HepG2 (cell line): ENCODE results near the gene KRT14. TPM values are rescaled to one million over a fixed set of nuclear protein-coding genes. Genes with fewer than 3 reads are reported as not detected.

Source experiments
- ATAC-seq: fragments of 200-7000 bp; cut with Tn5 transposase; 3 replicates; pipeline ENCODE4 v1.9.1; 2020; ENCODE audit warnings: mild to moderate bottlenecking, moderate library complexity
- BruUV-seq: library from RNA; stranded (reverse); fragments of 400-500 nt; replicated peaks from 2 replicates; lab custom pipeline; 2021; lab: Mats Ljungman, UMichigan
- CTCF ChIA-PET: fragments of 300-600 bp; formaldehyde crosslinking; extraction: SDS; loops from one replicate; lab custom pipeline; 2021; ENCODE audit warnings: low total read pairs, inconsistent platforms, low intra/inter-chr PET ratio; lab: Yijun Ruan, JAX
- POLR2A ChIA-PET: fragments of 350-600 bp; sonication (Branson Sonifier 250); formaldehyde crosslinking; loops from one replicate; lab custom pipeline; 2020; ENCODE audit warnings: antibody characterized with exemption, inconsistent platforms; lab: Yijun Ruan, JAX
- DNase-seq: peaks from one replicate; pipeline ENCODE4 v3.0.0-alpha.2; 2015; ENCODE audit warnings: low spot score
- FAIRE-seq: peaks from 3 replicates; lab custom pipeline; 2011; peaks lifted over from hg19 to GRCh38; lab: Jason Lieb, UNC
- H2AFZ ChIP-seq: one replicate; pipeline ENCODE4 v1.6.1; 2011; ENCODE audit warnings: low read length, inconsistent platforms
- H3K27ac ChIP-seq: fragments of 300-600 bp; 3 replicates; pipeline ENCODE4 v1.8.0; 2011; ENCODE audit warnings: mixed run types, mild to moderate bottlenecking, mixed read lengths, low read length, inconsistent platforms; ENCODE audit not compliant: insufficient read depth; ENCODE audit errors: extremely low read length
- H3K27me3 ChIP-seq, 2 experiments: fragments of 200-600 bp in 1 of 2; 2 replicates in 1 of 2; 3 replicates in 1 of 2; pipeline versions ENCODE4 v1.6.0 to v1.8.0; 2011; ENCODE audit warnings: low read length in 2 of 2, mild to moderate bottlenecking in 2 of 2, moderate library complexity in 2 of 2, inconsistent platforms in 1 of 2; ENCODE audit not compliant: insufficient read depth in 2 of 2, control insufficient read depth in 1 of 2
- H3K36me3 ChIP-seq, 2 experiments: fragments of 200-600 bp in 1 of 2; replicated peaks in 1 of 2; 2 replicates in 1 of 2; 3 replicates in 1 of 2; pipeline versions ENCODE4 v1.5.1 to v1.8.0; 2011; ENCODE audit warnings: low read length in 2 of 2, inconsistent platforms in 1 of 2; ENCODE audit not compliant: insufficient read depth in 2 of 2, control insufficient read depth in 1 of 2
- H3K4me1 ChIP-seq: 2 replicates; pipeline ENCODE4 v1.5.1; 2012; ENCODE audit warnings: low read length, inconsistent platforms; ENCODE audit not compliant: insufficient read depth
- H3K4me2 ChIP-seq: 2 replicates; pipeline ENCODE4 v1.6.0; 2011; ENCODE audit warnings: low read depth, low read length, inconsistent platforms
- H3K4me3 ChIP-seq, 3 experiments: fragments of 200-600 bp in 1 of 3; sonication (generic), shearing (Covaris generic) in 1 of 3; replicated peaks in 1 of 3; 2 replicates each; pipeline ENCODE4 v1.5.1; 2011 to 2016; ENCODE audit warnings: low read length in 3 of 3, inconsistent platforms in 2 of 3, low read depth in 2 of 3, mild to moderate bottlenecking in 2 of 3, control low read depth in 1 of 3, mixed read lengths in 1 of 3; ENCODE audit not compliant: insufficient read depth in 1 of 3
- H3K79me2 ChIP-seq: one replicate; pipeline ENCODE4 v1.6.1; 2011; ENCODE audit warnings: low read length, inconsistent platforms; ENCODE audit not compliant: insufficient read depth
- H3K9ac ChIP-seq: 2 replicates; pipeline ENCODE4 v1.6.0; 2011; ENCODE audit warnings: mild to moderate bottlenecking, low read depth, low read length, inconsistent platforms; ENCODE audit not compliant: insufficient read depth
- H3K9me3 ChIP-seq: 2 replicates; pipeline ENCODE4 v1.5.1; 2012; ENCODE audit warnings: mild to moderate bottlenecking, low read length
- H4K20me1 ChIP-seq: 2 replicates; pipeline ENCODE4 v1.6.0; 2011; ENCODE audit warnings: inconsistent platforms, mild to moderate bottlenecking, low read length, moderate library complexity; ENCODE audit not compliant: insufficient read depth
- CBX1 ChIP-seq: IDR thresholded peaks from one replicate; pipeline ENCODE4 v1.6.1; 2016; ENCODE audit warnings: antibody characterized with exemption, low read depth
- JUN ChIP-seq: sonication (generic); formaldehyde crosslinking; IDR thresholded peaks from 2 replicates; pipeline ENCODE4 v1.4.0; 2020; ENCODE audit warnings: mild to moderate bottlenecking, missing genetic modification reagents
- KDM4B ChIP-seq: sonication (generic); formaldehyde crosslinking; IDR thresholded peaks from 2 replicates; pipeline ENCODE4 v1.4.0; 2020; ENCODE audit warnings: missing genetic modification reagents
- MAFF ChIP-seq: IDR thresholded peaks from 2 replicates; pipeline ENCODE4 v1.6.1; 2011; ENCODE audit warnings: low read depth, low read length, improper control_type of control experiment
- MED1 ChIP-seq: sonication (generic); formaldehyde crosslinking; IDR thresholded peaks from 2 replicates; pipeline ENCODE4 v1.4.0; 2020; ENCODE audit warnings: missing genetic modification reagents
- TBX3 ChIP-seq: fragments of 450-650 bp; IDR thresholded peaks from 2 replicates; pipeline ENCODE4 v1.6.1; 2017; ENCODE audit warnings: antibody characterized with exemption, mild to moderate bottlenecking, inconsistent platforms, borderline replicate concordance
- ZNF253 ChIP-seq: sonication (generic); formaldehyde crosslinking; IDR thresholded peaks from 2 replicates; pipeline ENCODE4 v1.8.0; 2022; ENCODE audit warnings: mild to moderate bottlenecking, missing genetic modification reagents, borderline replicate concordance
- ZNF432 ChIP-seq: sonication (generic); formaldehyde crosslinking; IDR thresholded peaks from 2 replicates; pipeline ENCODE4 v1.5.0; 2020; ENCODE audit warnings: missing genetic modification reagents, mild to moderate bottlenecking, borderline replicate concordance
- WGBS: methylation state at CpG from one replicate; pipeline ENCODE4 v1.1.6; 2017; ENCODE audit warnings: low lambda C conversion rate; 5-methylcytosine and 5-hydroxymethylcytosine counted together
- in situ Hi-C: cut with HindIII; loops from 2 replicates; pipeline ENCODE4 v1.10.0; 2017; ENCODE audit warnings: low pct_unique_long_range_greater_than_20kb; ENCODE audit not compliant: extremely low pct_ligation_motif_present
- intact Hi-C: fragments of 100-400 bp; cut with micrococcal nuclease; formaldehyde crosslinking; loops from one replicate; pipeline ENCODE4 v1.10.0; 2022; ENCODE audit not compliant: unreplicated experiment
- polyA plus RNA-seq, 8 experiments: library from polyadenylated mRNA; depleted of rRNA in 3 of 8; stranded (reverse) in 7 of 8; unstranded in 1 of 8; fragments of >200 nt; fragmentation: Illumina TruSeq in 4 of 8; extraction: Trizol in 4 of 8; gene quantifications; 2 replicates each; pipeline versions ENCODE4 v1.2.1 to v1.2.3, GENCODE V29; 2011 to 2016; ENCODE audit warnings: low read depth in 4 of 8, missing spikeins in 1 of 8, mixed read lengths in 1 of 8; ENCODE audit not compliant: insufficient read depth in 1 of 8
- total RNA-seq, 5 experiments: library from RNA; depleted of rRNA; stranded (reverse); fragments of >200 nt; fragmentation: Illumina TruSeq; extraction: Trizol; gene quantifications; 2 replicates each; pipeline ENCODE4 v1.2.3, GENCODE V29; 2016; ENCODE audit warnings: low read depth in 1 of 5
- TF ChIP-seq, protein P1 (sequence below): sonication (generic); formaldehyde crosslinking; IDR thresholded peaks from 2 replicates; pipeline ENCODE4 v1.4.0; 2020; ENCODE audit warnings: missing genetic modification reagents, borderline replicate concordance
- TF ChIP-seq, protein P2 (sequence below), 2 experiments: sonication (generic) in 1 of 2; formaldehyde crosslinking in 1 of 2; IDR thresholded peaks; 2 replicates each; pipeline versions ENCODE4 v1.4.0 to v1.6.1; 2016 to 2020; ENCODE audit warnings: borderline replicate concordance in 1 of 2, low read depth in 1 of 2, mild to moderate bottlenecking in 1 of 2, missing genetic modification reagents in 1 of 2

KRT14 gene
- total and polyA plus RNA-seq, 2 of the 13 experiments (the other 11 are each of a cell fraction or from before 2014, with no cell fraction given), result 0.09 TPM; not detected in 1

DNA sequence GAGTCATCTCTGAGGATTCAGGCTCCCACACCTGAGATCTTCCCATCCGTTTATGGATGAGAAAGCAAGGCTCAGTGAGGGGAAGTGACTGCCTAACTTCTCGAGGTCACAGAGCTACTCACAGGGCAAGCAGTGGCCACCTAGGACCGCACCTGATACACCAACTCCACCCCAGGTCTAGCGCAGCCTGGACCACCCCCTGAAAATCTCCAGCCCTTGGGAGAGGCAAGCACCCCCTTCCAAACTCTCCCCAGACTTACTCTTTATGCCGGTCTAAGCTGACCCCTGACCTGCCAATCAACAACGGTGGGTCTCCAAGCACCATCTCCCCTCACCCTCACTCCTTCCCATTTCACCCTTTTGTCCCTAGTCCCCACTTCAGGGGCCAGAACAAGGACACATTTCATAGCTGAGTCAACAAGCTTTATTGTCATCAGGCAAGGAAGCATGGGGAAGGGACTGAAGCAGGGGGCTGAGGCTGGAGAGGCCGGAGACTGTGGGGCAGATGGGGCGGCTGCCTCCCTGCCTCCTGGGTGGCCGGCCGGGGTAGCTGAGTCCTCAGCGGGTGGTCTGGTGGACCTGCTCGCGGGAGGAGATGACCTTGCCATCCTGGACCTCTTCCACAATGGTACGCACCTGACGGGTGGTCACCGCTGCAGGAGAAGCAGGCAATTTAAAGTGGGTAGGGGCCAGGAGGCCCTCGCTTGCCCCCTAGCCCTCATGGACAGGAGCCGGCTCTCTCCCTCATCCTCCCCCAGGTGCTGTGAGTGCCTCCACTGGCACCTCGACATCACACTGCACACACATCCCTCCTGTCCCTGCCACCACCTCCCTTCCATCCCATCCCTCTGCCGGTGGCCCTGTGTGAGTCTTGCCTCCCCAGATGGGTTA is 32.6 kb upstream of the KRT14 start:
- WGBS, result 29% methylated on average over 14 of the region's 20 CpGs
- no peak overlapping the region for H3K4me2 ChIP-seq
- TF ChIP-seq MED1 (CRISPR knock-in tag) (no peak), JUN (no peak), ZNF253 (CRISPR knock-in tag) (no peak), KDM4B (CRISPR knock-in tag) (no peak), ZNF432 (CRISPR knock-in tag) (no peak), TBX3 (no peak), MAFF (no peak), CBX1 (no peak)
- TF ChIP-seq, protein P1, sequence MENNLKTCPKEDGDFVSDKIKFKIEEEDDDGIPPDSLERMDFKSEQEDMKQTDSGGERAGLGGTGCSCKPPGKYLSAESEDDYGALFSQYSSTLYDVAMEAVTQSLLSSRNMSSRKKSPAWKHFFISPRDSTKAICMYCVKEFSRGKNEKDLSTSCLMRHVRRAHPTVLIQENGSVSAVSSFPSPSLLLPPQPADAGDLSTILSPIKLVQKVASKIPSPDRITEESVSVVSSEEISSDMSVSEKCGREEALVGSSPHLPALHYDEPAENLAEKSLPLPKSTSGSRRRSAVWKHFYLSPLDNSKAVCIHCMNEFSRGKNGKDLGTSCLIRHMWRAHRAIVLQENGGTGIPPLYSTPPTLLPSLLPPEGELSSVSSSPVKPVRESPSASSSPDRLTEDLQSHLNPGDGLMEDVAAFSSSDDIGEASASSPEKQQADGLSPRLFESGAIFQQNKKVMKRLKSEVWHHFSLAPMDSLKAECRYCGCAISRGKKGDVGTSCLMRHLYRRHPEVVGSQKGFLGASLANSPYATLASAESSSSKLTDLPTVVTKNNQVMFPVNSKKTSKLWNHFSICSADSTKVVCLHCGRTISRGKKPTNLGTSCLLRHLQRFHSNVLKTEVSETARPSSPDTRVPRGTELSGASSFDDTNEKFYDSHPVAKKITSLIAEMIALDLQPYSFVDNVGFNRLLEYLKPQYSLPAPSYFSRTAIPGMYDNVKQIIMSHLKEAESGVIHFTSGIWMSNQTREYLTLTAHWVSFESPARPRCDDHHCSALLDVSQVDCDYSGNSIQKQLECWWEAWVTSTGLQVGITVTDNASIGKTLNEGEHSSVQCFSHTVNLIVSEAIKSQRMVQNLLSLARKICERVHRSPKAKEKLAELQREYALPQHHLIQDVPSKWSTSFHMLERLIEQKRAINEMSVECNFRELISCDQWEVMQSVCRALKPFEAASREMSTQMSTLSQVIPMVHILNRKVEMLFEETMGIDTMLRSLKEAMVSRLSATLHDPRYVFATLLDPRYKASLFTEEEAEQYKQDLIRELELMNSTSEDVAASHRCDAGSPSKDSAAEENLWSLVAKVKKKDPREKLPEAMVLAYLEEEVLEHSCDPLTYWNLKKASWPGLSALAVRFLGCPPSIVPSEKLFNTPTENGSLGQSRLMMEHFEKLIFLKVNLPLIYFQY (CRISPR knock-in tag), result no peak
- TF ChIP-seq, protein P2, sequence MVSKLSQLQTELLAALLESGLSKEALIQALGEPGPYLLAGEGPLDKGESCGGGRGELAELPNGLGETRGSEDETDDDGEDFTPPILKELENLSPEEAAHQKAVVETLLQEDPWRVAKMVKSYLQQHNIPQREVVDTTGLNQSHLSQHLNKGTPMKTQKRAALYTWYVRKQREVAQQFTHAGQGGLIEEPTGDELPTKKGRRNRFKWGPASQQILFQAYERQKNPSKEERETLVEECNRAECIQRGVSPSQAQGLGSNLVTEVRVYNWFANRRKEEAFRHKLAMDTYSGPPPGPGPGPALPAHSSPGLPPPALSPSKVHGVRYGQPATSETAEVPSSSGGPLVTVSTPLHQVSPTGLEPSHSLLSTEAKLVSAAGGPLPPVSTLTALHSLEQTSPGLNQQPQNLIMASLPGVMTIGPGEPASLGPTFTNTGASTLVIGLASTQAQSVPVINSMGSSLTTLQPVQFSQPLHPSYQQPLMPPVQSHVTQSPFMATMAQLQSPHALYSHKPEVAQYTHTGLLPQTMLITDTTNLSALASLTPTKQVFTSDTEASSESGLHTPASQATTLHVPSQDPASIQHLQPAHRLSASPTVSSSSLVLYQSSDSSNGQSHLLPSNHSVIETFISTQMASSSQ (IDR thresholded peaks at IDR 0.05; ENCODE audit: low read depth), result no peak
- TF ChIP-seq, protein P2 (CRISPR knock-in tag; IDR thresholded peaks at IDR 0.05; ENCODE audit: borderline replicate concordance), result no peak
- TF ChIP-seq, all 625 proteins: peak for 0

More for the DNA sequence above, 32.6 kb upstream of the KRT14 start:
- in situ Hi-C loops (no loop called here), intact Hi-C loops (no loop called here)
- peak; percentile 18; the same call in 2 of the 3 replicates for ATAC-seq
- BruUV-seq, result no TSS peak
- DNase-seq, result no peak
- Histone ChIP-seq H4K20me1 (no peaks in the 10 kb centered on the region), H3K4me3 (no peak overlapping the region), H3K79me2 (no peaks in the 10 kb centered on the region), H3K27me3 (peaks cover 14 to 41% of the 10 kb centered on the region in 2 experiments; a peak in 4 of 5 replicates), H3K9ac (no peak overlapping the region), H3K36me3 (no peaks in the 10 kb centered on the region), H3K9me3 (no peaks in the 10 kb centered on the region), H2AFZ (no peak overlapping the region), H3K4me1 (no peaks in the 10 kb centered on the region), H3K27ac (no peak overlapping the region)
- no peak for FAIRE-seq
- ChIA-PET POLR2A (no interaction called here), CTCF (no interaction called here)
